CD4-positive, alpha-beta T cell (primary cell): ENCODE data around the gene FSTL5. TPM values are rescaled to one million over a fixed set of nuclear protein-coding genes. Genes with fewer than 3 reads are reported as not detected.
"Not testable (repeated sequence)": the region's sequence is repeated elsewhere in the genome, so short reads cannot be mapped to it uniquely, and the experiment has no call there.

Experiments
- ATAC-seq: fragments of 200-7000 bp; cut with Tn5 transposase; one replicate; pipeline ENCODE4 v1.10.0; 2022; ENCODE audit warnings: mild to moderate bottlenecking; ENCODE audit not compliant: poor library complexity
- CTCF ChIA-PET: fragments of 350-600 bp; sonication (Branson Sonifier 250); formaldehyde crosslinking; loops from one replicate; lab custom pipeline; 2021; ENCODE audit warnings: antibody characterized with exemption, inconsistent platforms; lab: Charles Lee
- POLR2A ChIA-PET: fragments of 350-600 bp; sonication (Branson Sonifier 250); formaldehyde crosslinking; loops from one replicate; lab custom pipeline; 2021; ENCODE audit warnings: antibody characterized with exemption, inconsistent platforms; lab: Charles Lee
- DNase-seq, 14 experiments: peaks; one replicate each; pipeline ENCODE4 v3.0.0-alpha.2; 2013 to 2020; ENCODE audit warnings: mixed read lengths in 2 of 14
- H3K27ac ChIP-seq, 2 donors: one replicate each; pipeline versions ENCODE4 v1.5.1 to v1.7.0; 2013; ENCODE audit warnings: low read length in 2 of 2, low read depth in 1 of 2, mild to moderate bottlenecking in 1 of 2
- H3K27me3 ChIP-seq, 2 experiments: 1 replicate in 1 of 2; 2 replicates in 1 of 2; pipeline versions ENCODE4 v1.6.1 to v1.7.0; 2013; ENCODE audit warnings: low read length in 2 of 2, control low read depth in 1 of 2, mild to moderate bottlenecking in 1 of 2, moderate library complexity in 1 of 2; ENCODE audit not compliant: insufficient read depth in 2 of 2, control insufficient read depth in 1 of 2
- H3K36me3 ChIP-seq: one replicate; pipeline ENCODE4 v1.6.1; 2013; ENCODE audit warnings: low read length, control low read depth; ENCODE audit not compliant: insufficient read depth
- H3K4me1 ChIP-seq: one replicate; pipeline ENCODE4 v1.6.1; 2013; ENCODE audit warnings: low read length, control low read depth; ENCODE audit not compliant: insufficient read depth
- H3K4me3 ChIP-seq: one replicate; pipeline ENCODE4 v1.5.1; 2013; ENCODE audit warnings: mild to moderate bottlenecking, low read length, moderate library complexity
- H3K9me3 ChIP-seq, 2 experiments: 1 replicate in 1 of 2; 2 replicates in 1 of 2; pipeline versions ENCODE4 v1.6.1 to v1.7.0; 2013; ENCODE audit warnings: low read length in 2 of 2, mild to moderate bottlenecking in 2 of 2, control low read depth in 1 of 2, moderate library complexity in 1 of 2; ENCODE audit not compliant: control insufficient read depth in 1 of 2, insufficient read depth in 1 of 2
- H3K27ac Mint-ChIP-seq: one replicate; pipeline ENCODE4 v1.8.0; 2020; ENCODE audit warnings: mixed read lengths
- H3K27me3 Mint-ChIP-seq: one replicate; pipeline ENCODE4 v1.8.0; 2021; ENCODE audit warnings: mixed read lengths
- H3K36me3 Mint-ChIP-seq: one replicate; pipeline ENCODE4 v1.8.0; 2021; ENCODE audit warnings: low read depth, mixed read lengths
- H3K4me1 Mint-ChIP-seq: one replicate; pipeline ENCODE4 v1.8.0; 2021; ENCODE audit warnings: low read depth, mixed read lengths
- H3K4me3 Mint-ChIP-seq: one replicate; pipeline ENCODE4 v1.8.0; 2020; ENCODE audit warnings: mild to moderate bottlenecking, mixed read lengths
- H3K9me3 Mint-ChIP-seq: one replicate; pipeline ENCODE4 v1.8.0; 2020; ENCODE audit warnings: mixed read lengths
- intact Hi-C, 2 experiments: fragments of 100-400 bp; cut with DNase I in 1 of 2; cut with micrococcal nuclease in 1 of 2; formaldehyde crosslinking; loops; one replicate each; pipeline versions ENCODE4 v1.15.1 to v1.9.0; 2023 to 2025; cut with DNase I, micrococcal nuclease
- polyA plus RNA-seq, 2 donors: library from polyadenylated mRNA; unstranded; fragments of 120-200 nt; gene quantifications; one replicate each; pipeline ENCODE4 v1.2.1, GENCODE V29; 2013
- total RNA-seq, 174 experiments: library from RNA in 2 of 174; stranded (reverse) in 2 of 174; gene quantifications; one replicate each; pipeline ENCODE4 v1.2.3 and lab custom pipeline; 2021 to 2026
- TF ChIP-seq, protein P1 (sequence below): fragments of 200-600 bp; IDR thresholded peaks from one replicate; pipeline ENCODE4 v1.8.0; 2022; ENCODE audit warnings: antibody characterized with exemption, mild to moderate bottlenecking

FSTL5 gene
- total RNA-seq (not detected), total RNA-seq (lab: John Stamatoyannopoulos, UW) (0 to 0.15 (median 0) reads per million in 172 experiments)
- not detected for polyA plus RNA-seq (2013, experiment 1 of 2)
- polyA plus RNA-seq (2013, experiment 2 of 2), result 0.03 TPM

DNA sequence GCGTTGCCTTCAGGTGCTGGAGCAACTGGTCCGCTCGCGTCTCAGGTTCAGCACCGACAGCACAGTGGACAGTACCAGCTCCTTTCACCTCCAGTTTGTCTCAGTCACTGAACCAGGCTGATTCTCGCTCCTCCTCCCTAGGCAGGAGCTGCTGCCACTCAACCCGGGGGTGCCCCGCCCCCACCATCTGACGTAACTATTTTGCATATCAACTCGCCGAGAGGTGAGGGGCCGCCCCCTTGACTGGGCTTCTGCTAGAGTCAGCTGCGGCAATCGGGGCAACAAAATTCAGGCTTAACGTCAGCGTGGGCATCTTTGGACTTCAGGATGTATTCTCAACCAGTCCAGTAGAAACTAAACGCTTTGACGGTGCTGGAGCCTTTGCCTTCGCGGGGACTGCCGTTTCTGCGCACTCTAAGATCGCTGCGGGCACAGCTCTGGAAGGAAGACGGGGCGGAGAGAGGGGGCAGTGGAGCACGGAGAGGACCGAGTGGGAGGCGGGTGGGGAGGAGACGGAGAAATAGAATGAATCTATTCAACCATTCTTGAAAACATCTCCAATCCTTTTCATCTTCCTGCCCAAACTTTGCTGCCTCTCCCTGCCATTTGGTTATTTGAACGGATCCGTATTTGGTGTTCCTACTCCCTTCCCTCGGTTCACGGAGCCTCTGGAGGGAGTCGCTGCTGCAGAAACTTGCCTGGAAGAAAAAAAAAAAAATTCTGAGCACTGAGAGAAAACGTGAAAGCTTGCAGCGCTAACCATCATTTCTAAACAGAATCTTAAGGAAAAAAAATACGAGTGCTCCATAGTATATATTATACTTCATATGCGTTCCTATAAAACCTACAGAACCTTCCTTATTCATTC is at the start of gene FSTL5:
TSS of gene FSTL5 (minus strand) at position 109 of the 868 bp plus-strand sequence. CDS start 52,604 bp downstream, outside the sequence.
- ATAC-seq (peak; percentile 51), DNase-seq (peak in 10 of 14 experiments; percentile 1 to 44 (median 7))
- Histone ChIP-seq H3K27ac (no peak within 1 kb of the TSS), H3K9me3 (peaks cover 0 to 7% of the 10 kb centered on the region in 2 experiments), H3K4me3 (peak within 1 kb of the TSS; percentile 10), H3K4me1 (no peaks in the 10 kb centered on the region), H3K27me3 (no peaks in the 10 kb centered on the region), H3K36me3 (no peaks in the 10 kb centered on the region)
- no peak within 1 kb of the TSS for H3K4me3 Mint-ChIP-seq
- H3K36me3 Mint-ChIP-seq, result no peaks in the 10 kb centered on the region
- H3K27me3 Mint-ChIP-seq, result peaks cover 7% of the 10 kb centered on the region
- no peaks in the 10 kb centered on the region for H3K4me1 Mint-ChIP-seq
- intact Hi-C loops, result no loop called here
- H3K27ac Mint-ChIP-seq, result no peak within 1 kb of the TSS
- ChIA-PET CTCF (no interaction called here), POLR2A (no interaction called here)
- H3K9me3 Mint-ChIP-seq, result peaks cover under 1% of the 10 kb centered on the region
- TF ChIP-seq, protein P1, sequence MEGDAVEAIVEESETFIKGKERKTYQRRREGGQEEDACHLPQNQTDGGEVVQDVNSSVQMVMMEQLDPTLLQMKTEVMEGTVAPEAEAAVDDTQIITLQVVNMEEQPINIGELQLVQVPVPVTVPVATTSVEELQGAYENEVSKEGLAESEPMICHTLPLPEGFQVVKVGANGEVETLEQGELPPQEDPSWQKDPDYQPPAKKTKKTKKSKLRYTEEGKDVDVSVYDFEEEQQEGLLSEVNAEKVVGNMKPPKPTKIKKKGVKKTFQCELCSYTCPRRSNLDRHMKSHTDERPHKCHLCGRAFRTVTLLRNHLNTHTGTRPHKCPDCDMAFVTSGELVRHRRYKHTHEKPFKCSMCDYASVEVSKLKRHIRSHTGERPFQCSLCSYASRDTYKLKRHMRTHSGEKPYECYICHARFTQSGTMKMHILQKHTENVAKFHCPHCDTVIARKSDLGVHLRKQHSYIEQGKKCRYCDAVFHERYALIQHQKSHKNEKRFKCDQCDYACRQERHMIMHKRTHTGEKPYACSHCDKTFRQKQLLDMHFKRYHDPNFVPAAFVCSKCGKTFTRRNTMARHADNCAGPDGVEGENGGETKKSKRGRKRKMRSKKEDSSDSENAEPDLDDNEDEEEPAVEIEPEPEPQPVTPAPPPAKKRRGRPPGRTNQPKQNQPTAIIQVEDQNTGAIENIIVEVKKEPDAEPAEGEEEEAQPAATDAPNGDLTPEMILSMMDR, result no peak

DNA sequence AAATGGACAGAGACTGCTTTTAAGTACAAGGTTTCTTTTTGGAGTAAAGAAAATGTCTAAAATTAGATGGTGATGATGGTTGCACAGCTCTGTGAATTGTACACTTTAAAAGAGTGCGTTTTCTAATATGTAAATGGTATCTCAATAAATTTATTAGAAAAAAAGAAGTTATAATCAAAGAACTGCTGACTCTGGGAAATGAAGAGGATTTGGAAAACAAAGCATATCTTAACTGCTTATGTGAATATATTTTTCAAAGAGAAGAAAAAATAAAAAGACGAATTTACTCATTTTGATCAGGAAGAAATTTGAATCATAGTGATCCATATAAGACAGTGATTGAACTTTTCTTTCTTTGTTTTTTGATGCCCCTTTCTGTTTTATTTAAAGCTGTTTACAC is 45.9 kb upstream of the FSTL5 start:
- Mint-ChIP-seq H3K4me3 (no peak overlapping the region), H3K4me1 (no peaks in the 10 kb centered on the region), H3K27me3 (no peaks in the 10 kb centered on the region), H3K27ac (no peak overlapping the region), H3K9me3 (no peaks in the 10 kb centered on the region), H3K36me3 (no peaks in the 10 kb centered on the region)
- intact Hi-C loops, result no loop called here
- ChIA-PET POLR2A (no interaction called here), CTCF (no interaction called here)
- H3K27me3 ChIP-seq, result no peaks in the 10 kb centered on the region
- no peak overlapping the region for H3K4me3 ChIP-seq
- H3K9me3 ChIP-seq, result no peaks in the 10 kb centered on the region
- TF ChIP-seq, protein P1, result no peak
- ATAC-seq (no peak), DNase-seq (no peak)
- no peaks in the 10 kb centered on the region for H3K4me1 ChIP-seq
- no peaks in the 10 kb centered on the region for H3K36me3 ChIP-seq
- H3K27ac ChIP-seq, result no peak overlapping the region

DNA sequence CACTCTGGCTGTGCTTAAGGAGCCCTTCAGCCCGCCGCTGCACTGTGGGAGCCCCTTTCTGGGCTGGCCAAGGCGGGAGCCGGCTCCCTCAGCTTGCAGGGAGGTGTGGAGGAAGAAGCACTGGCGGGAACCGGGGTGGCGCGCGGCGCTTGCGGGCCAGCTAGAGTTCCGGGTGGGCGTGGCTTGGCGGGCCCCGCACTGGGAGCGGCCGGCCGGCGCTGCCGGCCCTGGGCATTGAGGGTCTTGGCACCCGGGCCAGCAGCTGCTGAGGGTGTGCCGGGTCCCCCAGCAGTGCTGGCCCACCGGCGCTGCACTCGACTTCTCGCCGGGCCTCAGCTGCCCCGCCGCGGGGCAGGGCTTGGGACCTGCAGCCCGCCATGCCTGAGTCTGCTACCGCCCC is 39.7 kb upstream of the FSTL5 start:
- H3K4me1 ChIP-seq, H3K9me3 ChIP-seq, H3K27me3 Mint-ChIP-seq, H3K36me3 ChIP-seq, H3K36me3 Mint-ChIP-seq, POLR2A ChIA-PET, H3K27ac ChIP-seq, H3K4me1 Mint-ChIP-seq, CTCF ChIA-PET, H3K4me3 ChIP-seq, H3K4me3 Mint-ChIP-seq, H3K27ac Mint-ChIP-seq, ATAC-seq, H3K9me3 Mint-ChIP-seq, H3K27me3 ChIP-seq, intact Hi-C loops: not testable (repeated sequence)
- peak in 1 of 14 experiments; percentile 9 for DNase-seq
